ENCODE measurements around the gene SIGLEC14.
"Not testable (repeated sequence)": the region's sequence is repeated elsewhere in the genome, so short reads cannot be mapped to it uniquely, and the experiment has no call there.

The SIGLEC14 gene

GRCh38 chr19:51646730-51647129 is at the start of gene SIGLEC14:
Gene SIGLEC14, minus strand, starts transcription at chr19:51646825. Its CDS starts 66 bp downstream, at chr19:51646759.
- in situ Hi-C loops (cut with HindIII; ENCODE audit: low sequenced_read_pairs) = not testable (repeated sequence)

GRCh38 chr19:51695702-51696315 is 49.2 kb upstream of the SIGLEC14 start:
- in situ Hi-C loops (cut with HindIII; ENCODE audit: low sequenced_read_pairs) = no loop called here

GRCh38 chr19:51695088-51695487 is 48.5 kb upstream of the SIGLEC14 start:
- in situ Hi-C loops (cut with HindIII; ENCODE audit: low sequenced_read_pairs) = no loop called here

GRCh38 chr19:51694318-51695085 is 47.9 kb upstream of the SIGLEC14 start:
- in situ Hi-C loops (cut with HindIII; ENCODE audit: low sequenced_read_pairs) = no loop called here

- in situ Hi-C loops (cut with HindIII; ENCODE audit: low sequenced_read_pairs) = no loop called here
Observed at GRCh38 chr19:51693819-51694218, 47.2 kb upstream of the SIGLEC14 start.

- in situ Hi-C loops (cut with HindIII; ENCODE audit: low sequenced_read_pairs) = no loop called here
Observed at GRCh38 chr19:51693260-51693659, 46.6 kb upstream of the SIGLEC14 start, which contains the start of gene SPACA6. Gene SPACA6, plus strand, starts transcription at chr19:51693330. Its CDS starts 197 bp downstream, at chr19:51693527.

GRCh38 chr19:51692468-51692867 is 45.8 kb upstream of the SIGLEC14 start:
- in situ Hi-C loops (cut with HindIII; ENCODE audit: low sequenced_read_pairs) = no loop called here

- in situ Hi-C loops (cut with HindIII; ENCODE audit: low sequenced_read_pairs) = no loop called here
Observed at GRCh38 chr19:51691584-51692428, 45.2 kb upstream of the SIGLEC14 start.

- in situ Hi-C loops (cut with HindIII; ENCODE audit: low sequenced_read_pairs) = no loop called here
Observed at GRCh38 chr19:51691074-51691583, 44.5 kb upstream of the SIGLEC14 start.

GRCh38 chr19:51690454-51691073 is 43.9 kb upstream of the SIGLEC14 start:
- in situ Hi-C loops (cut with HindIII; ENCODE audit: low sequenced_read_pairs) = no loop called here

GRCh38 chr19:51689751-51690453 is 43.3 kb upstream of the SIGLEC14 start:
- in situ Hi-C loops (cut with HindIII; ENCODE audit: low sequenced_read_pairs) = no loop called here

GRCh38 chr19:51688671-51689571 is 42.3 kb upstream of the SIGLEC14 start:
- in situ Hi-C loops (cut with HindIII; ENCODE audit: low sequenced_read_pairs) = no loop called here

GRCh38 chr19:51687791-51688670 is 41.4 kb upstream of the SIGLEC14 start:
- in situ Hi-C loops (cut with HindIII; ENCODE audit: low sequenced_read_pairs) = no loop called here

GRCh38 chr19:51686171-51686570 is 39.5 kb upstream of the SIGLEC14 start:
- in situ Hi-C loops (cut with HindIII; ENCODE audit: low sequenced_read_pairs) = no loop called here

GRCh38 chr19:51681286-51681941 is 34.8 kb upstream of the SIGLEC14 start:
- in situ Hi-C loops (cut with HindIII; ENCODE audit: low sequenced_read_pairs) = no loop called here

- in situ Hi-C loops (cut with HindIII; ENCODE audit: low sequenced_read_pairs) = no loop called here
Observed at GRCh38 chr19:51680474-51680873, 33.8 kb upstream of the SIGLEC14 start.

- in situ Hi-C loops (cut with HindIII; ENCODE audit: low sequenced_read_pairs) = no loop called here
Observed at GRCh38 chr19:51676566-51677083, 30.0 kb upstream of the SIGLEC14 start.

All from DLD1 (cell line).